B cell (primary cell): ENCODE measurements around the gene ARHGAP23.

Experiments used
- CTCF ChIP-seq: fragments of 200-600 bp; IDR thresholded peaks from one replicate; pipeline ENCODE4 v1.8.0; 2022; ENCODE audit warnings: antibody characterized with exemption, mild to moderate bottlenecking
- EZH2 ChIP-seq: IDR thresholded peaks from 2 replicates; pipeline ENCODE4 v1.6.1; 2012; ENCODE audit warnings: borderline replicate concordance, low read depth, mild to moderate bottlenecking, moderate library complexity, low read length; ENCODE audit not compliant: insufficient read depth, poor library complexity, severe bottlenecking

GRCh38 chr17:38560503-38561318 lies 132.4 kb downstream of the ARHGAP23 start:
- no peak for TF ChIP-seq CTCF
- TF ChIP-seq EZH2: no peak
